Esophagus muscularis mucosa (tissue), 4 donors: ENCODE measurements around the gene VAMP3. TPM values are rescaled to one million over a fixed set of nuclear protein-coding genes. Genes with fewer than 3 reads are reported as not detected.
A peak's percentile ranks its signal among the peaks of the same experiment; 100 is the strongest.

ENCODE experiments used
- DNase-seq: peaks from one replicate; pipeline ENCODE4 v3.0.0-alpha.2; 2017; ENCODE audit errors: extremely low spot score
- H3K27ac ChIP-seq, 4 donors: fragments of 200-600 bp; sonication (generic); replicated peaks in 1 of 4; 1 replicate in 3 of 4; 2 replicates in 1 of 4; pipeline ENCODE4 v1.5.1; 2016 to 2019; ENCODE audit warnings: mild to moderate bottlenecking in 1 of 4
- H3K27me3 ChIP-seq, 4 donors: fragments of 200-600 bp; sonication (generic); one replicate each; pipeline versions ENCODE4 v1.5.1 to v1.6.0; 2016 to 2019
- H3K36me3 ChIP-seq, 4 donors: fragments of 200-600 bp; sonication (generic); one replicate each; pipeline ENCODE4 v1.5.1; 2016 to 2019
- H3K4me1 ChIP-seq, 4 donors: fragments of 200-600 bp; sonication (generic); one replicate each; pipeline ENCODE4 v1.5.1; 2016 to 2019
- H3K4me3 ChIP-seq, 4 donors: fragments of 200-600 bp; sonication (generic); 1 replicate in 2 of 4; 2 replicates in 2 of 4; pipeline ENCODE4 v1.5.1; 2016 to 2019; ENCODE audit warnings: mild to moderate bottlenecking in 4 of 4, moderate library complexity in 1 of 4
- H3K9me3 ChIP-seq, 4 donors: fragments of 200-600 bp; sonication (generic); 1 replicate in 3 of 4; 2 replicates in 1 of 4; pipeline ENCODE4 v1.5.1; 2016 to 2019
- EP300 ChIP-seq: sonication (generic); formaldehyde crosslinking; IDR thresholded peaks from one replicate; pipeline ENCODE4 v1.6.1; 2017; ENCODE audit warnings: antibody characterized with exemption
- POLR2A ChIP-seq: fragments of 450-650 bp; IDR thresholded peaks from one replicate; pipeline ENCODE4 v1.6.1; 2017; ENCODE audit warnings: antibody characterized with exemption, moderate library complexity, mild to moderate bottlenecking, low read depth
- POLR2AphosphoS5 ChIP-seq, 2 donors: sonication (generic); formaldehyde crosslinking; IDR thresholded peaks; one replicate each; pipeline ENCODE4 v1.6.1; 2017; ENCODE audit warnings: antibody characterized with exemption in 2 of 2
- WGBS: methylation state at CpG from one replicate; pipeline ENCODE4 v1.1.5; 2018; 5-methylcytosine and 5-hydroxymethylcytosine counted together
- intact Hi-C: fragments of 100-400 bp; cut with DNase I; formaldehyde crosslinking; loops from one replicate; pipeline ENCODE4 v1.15.1; 2023
- total RNA-seq, 4 donors: library from RNA; depleted of rRNA; stranded (reverse); fragments of >200 nt; gene quantifications; one replicate each; pipeline versions ENCODE4 v1.1.0 to v1.2.1, GENCODE V29; 2016
- TF ChIP-seq, protein P1 (sequence below), 3 experiments: fragments of 200-600 bp in 2 of 3; fragments of 450-650 bp in 1 of 3; sonication (generic) in 2 of 3; IDR thresholded peaks; one replicate each; pipeline ENCODE4 v1.5.1; 2017 to 2019; ENCODE audit warnings: antibody characterized with exemption in 3 of 3, mild to moderate bottlenecking in 2 of 3, moderate library complexity in 1 of 3

Gene VAMP3
- total RNA-seq, 4 donors from 2014 or later, result 90.3 to 114 (median 99.5) TPM

DNA sequence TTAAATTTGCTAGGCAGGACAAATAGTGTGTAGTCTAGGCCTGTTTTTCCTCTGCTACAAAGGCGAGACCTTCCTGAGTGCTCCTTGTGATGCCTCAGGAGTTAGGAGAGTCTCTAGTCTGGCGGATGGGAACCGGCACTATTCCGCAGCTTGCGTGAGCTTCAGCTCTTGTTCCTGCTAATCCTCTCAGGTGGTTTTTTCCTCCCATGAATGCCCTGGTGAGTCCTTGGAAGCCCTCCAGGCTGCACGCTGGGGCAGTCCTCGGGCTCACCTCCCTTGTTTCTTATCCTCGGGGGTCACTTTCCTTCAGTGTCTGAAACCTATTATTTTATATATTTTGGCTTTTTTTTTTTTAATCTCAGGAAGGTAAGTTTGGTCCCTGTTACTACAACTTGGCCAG, 53.6 kb downstream of the VAMP3 start:
- TF ChIP-seq EP300 (no peak), POLR2A (no peak), POLR2AphosphoS5 (IDR thresholded peaks at IDR 0.05) (no peak)
- TF ChIP-seq, protein P1, sequence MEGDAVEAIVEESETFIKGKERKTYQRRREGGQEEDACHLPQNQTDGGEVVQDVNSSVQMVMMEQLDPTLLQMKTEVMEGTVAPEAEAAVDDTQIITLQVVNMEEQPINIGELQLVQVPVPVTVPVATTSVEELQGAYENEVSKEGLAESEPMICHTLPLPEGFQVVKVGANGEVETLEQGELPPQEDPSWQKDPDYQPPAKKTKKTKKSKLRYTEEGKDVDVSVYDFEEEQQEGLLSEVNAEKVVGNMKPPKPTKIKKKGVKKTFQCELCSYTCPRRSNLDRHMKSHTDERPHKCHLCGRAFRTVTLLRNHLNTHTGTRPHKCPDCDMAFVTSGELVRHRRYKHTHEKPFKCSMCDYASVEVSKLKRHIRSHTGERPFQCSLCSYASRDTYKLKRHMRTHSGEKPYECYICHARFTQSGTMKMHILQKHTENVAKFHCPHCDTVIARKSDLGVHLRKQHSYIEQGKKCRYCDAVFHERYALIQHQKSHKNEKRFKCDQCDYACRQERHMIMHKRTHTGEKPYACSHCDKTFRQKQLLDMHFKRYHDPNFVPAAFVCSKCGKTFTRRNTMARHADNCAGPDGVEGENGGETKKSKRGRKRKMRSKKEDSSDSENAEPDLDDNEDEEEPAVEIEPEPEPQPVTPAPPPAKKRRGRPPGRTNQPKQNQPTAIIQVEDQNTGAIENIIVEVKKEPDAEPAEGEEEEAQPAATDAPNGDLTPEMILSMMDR (IDR thresholded peaks at IDR 0.05), result no peak
- no peaks in the 10 kb centered on the region for H3K27me3 ChIP-seq
- intact Hi-C loops, result no loop called here
- peaks cover 0 to 22% (median 16%) of the 10 kb centered on the region in 4 donors for H3K4me1 ChIP-seq
- H3K4me3 ChIP-seq, result no peak overlapping the region
- no peak overlapping the region for H3K27ac ChIP-seq
- H3K36me3 ChIP-seq, result peaks cover 42 to 97% (median 81%) of the 10 kb centered on the region in 4 donors
- no peak for DNase-seq
- 95% methylated on average over 8 of the region's 8 CpGs for WGBS
- H3K9me3 ChIP-seq, result no peaks in the 10 kb centered on the region

DNA sequence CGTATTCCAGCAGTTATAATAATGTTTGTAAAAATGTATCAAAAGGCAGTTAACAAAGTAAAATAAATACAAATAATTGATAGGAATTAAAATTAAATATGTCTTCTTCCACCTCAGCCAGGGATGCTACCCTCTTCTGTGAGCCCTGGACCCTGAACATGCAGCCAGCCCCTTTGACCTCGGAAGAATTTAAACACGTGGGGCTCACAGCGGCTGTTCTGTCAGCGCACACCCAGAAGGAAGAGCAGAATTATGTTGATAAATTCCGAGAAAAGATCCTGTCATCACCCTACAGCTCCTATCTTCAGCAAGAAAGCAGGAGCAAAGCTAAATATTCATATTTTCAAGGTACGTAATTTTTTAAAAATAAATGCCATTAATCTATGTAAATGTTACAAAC, 55.3 kb downstream of the VAMP3 start:
- WGBS, result 84% methylated on average over 7 of the region's 7 CpGs
- peaks cover 42 to 94% (median 74%) of the 10 kb centered on the region in 4 donors for H3K36me3 ChIP-seq
- peak overlapping the region in 1 of 4 donors; percentile 53 for H3K27ac ChIP-seq
- peaks cover 0 to 33% (median 27%) of the 10 kb centered on the region in 4 donors for H3K4me1 ChIP-seq
- H3K9me3 ChIP-seq, result no peaks in the 10 kb centered on the region
- TF ChIP-seq POLR2AphosphoS5 (IDR thresholded peaks at IDR 0.05) (no peak), EP300 (no peak), POLR2A (no peak)
- TF ChIP-seq, protein P1 (IDR thresholded peaks at IDR 0.05), result no peak
- intact Hi-C loops, result no loop called here
- peak overlapping the region in 1 of 4 donors; percentile 50 for H3K4me3 ChIP-seq
- DNase-seq, result no peak
- no peaks in the 10 kb centered on the region for H3K27me3 ChIP-seq

DNA sequence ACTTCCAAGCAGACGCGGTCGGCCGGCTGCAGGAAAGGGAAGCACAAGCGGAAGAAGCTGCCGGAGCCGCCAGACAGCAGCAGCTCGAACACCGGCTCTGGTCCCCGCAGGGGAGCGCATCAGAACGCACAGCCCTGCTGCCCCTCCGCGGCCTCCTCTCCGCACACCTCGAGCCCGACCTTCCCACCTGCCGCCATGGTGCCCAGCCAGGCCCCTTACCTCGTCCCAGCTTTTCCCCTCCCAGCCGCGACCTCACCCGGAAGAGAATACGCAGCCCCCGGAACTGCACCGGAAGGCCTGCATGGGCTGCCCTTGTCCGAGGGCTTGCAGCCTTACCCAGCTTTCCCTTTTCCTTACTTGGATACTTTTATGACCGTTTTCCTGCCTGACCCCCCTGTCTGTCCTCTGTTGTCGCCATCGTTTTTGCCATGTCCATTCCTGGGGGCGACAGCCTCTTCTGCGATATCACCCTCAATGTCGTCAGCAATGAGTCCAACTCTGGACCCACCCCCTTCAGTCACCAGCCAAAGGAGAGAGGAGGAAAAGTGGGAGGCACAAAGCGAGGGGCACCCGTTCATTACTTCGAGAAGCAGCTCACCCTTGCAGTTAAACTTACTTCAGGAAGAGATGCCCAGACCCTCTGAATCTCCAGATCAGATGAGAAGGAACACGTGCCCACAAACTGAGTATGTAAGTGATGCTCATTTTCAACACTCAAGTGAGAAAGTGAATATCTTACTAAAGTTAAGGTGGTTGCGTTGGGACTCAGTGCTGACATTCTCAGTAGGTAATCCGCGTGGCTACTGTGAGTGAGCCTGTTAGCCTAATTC, 56.2 kb downstream of the VAMP3 start:
- no peak for DNase-seq

More for the DNA sequence above, 56.2 kb downstream of the VAMP3 start:
- H3K27ac ChIP-seq, result peak overlapping the region in 3 of 4 donors; percentile 53 to 63 (median 54)
- intact Hi-C loops, result no loop called here
- H3K4me1 ChIP-seq, result peaks cover 0 to 42% (median 33%) of the 10 kb centered on the region in 4 donors
- TF ChIP-seq POLR2A, result no peak
- TF ChIP-seq, protein P1 (IDR thresholded peaks at IDR 0.05), result no peak
- no peak for TF ChIP-seq POLR2AphosphoS5 (IDR thresholded peaks at IDR 0.05)
- no peak for TF ChIP-seq EP300
- H3K27me3 ChIP-seq, result no peaks in the 10 kb centered on the region
- H3K9me3 ChIP-seq, result no peaks in the 10 kb centered on the region
- WGBS, result 80% methylated on average over 39 of the region's 39 CpGs
- H3K4me3 ChIP-seq, result peak overlapping the region; percentile 31 to 50 (median 32)
- H3K36me3 ChIP-seq, result peaks cover 38 to 85% (median 65%) of the 10 kb centered on the region in 4 donors

Other genes with a start within 250 kb of the VAMP3 start
- gene PER3, start 13.0 kb downstream of the VAMP3 start, total RNA-seq, result 10 to 100 TPM; 25.8 to 45.8 (median 42.6) TPM
- gene UTS2, start 81.8 kb downstream of the VAMP3 start, total RNA-seq, result not detected
- gene TNFRSF9, start 169.5 kb downstream of the VAMP3 start, total RNA-seq, result under 1 TPM in 1 of 4 donors, not detected in 3; 0.17 TPM
- gene PARK7, start 190.4 kb downstream of the VAMP3 start, total RNA-seq, result 100 to 1,000 TPM; 201 to 229 (median 212) TPM